HL-60 (cell line): ENCODE measurements around the gene SOWAHC.

ENCODE experiments used
- DNase-seq, 2 experiments: peaks; one replicate each; pipeline ENCODE4 v3.0.0-alpha.2; 2010 to 2020; ENCODE audit warnings: low read depth in 1 of 2, low spot score in 1 of 2
- H3K27ac ChIP-seq: fragments of 250-450 bp; sonication (Bioruptor Pico); replicated peaks from 2 replicates; pipeline ENCODE4 v1.5.1; 2020; ENCODE audit warnings: mild to moderate bottlenecking, moderate library complexity
- H3K27me3 ChIP-seq: fragments of 250-450 bp; sonication (Bioruptor Pico); 2 replicates; pipeline ENCODE4 v1.5.1; 2021; ENCODE audit warnings: mild to moderate bottlenecking, moderate library complexity; ENCODE audit not compliant: insufficient read depth, poor library complexity, severe bottlenecking
- H3K4me3 ChIP-seq: replicated peaks from 2 replicates; pipeline ENCODE4 v1.5.1; 2011; ENCODE audit warnings: mild to moderate bottlenecking, control low read depth, low read length; ENCODE audit not compliant: insufficient read depth
- GABPA ChIP-seq: IDR thresholded peaks from 2 replicates; pipeline ENCODE4 v1.6.1; 2012; ENCODE audit warnings: low read depth
- POLR2AphosphoS5 ChIP-seq: IDR thresholded peaks from 2 replicates; pipeline ENCODE4 v1.6.1; 2012; ENCODE audit warnings: low read depth
- SPI1 ChIP-seq: IDR thresholded peaks from 2 replicates; pipeline ENCODE4 v1.6.1; 2012; ENCODE audit warnings: low read depth, mild to moderate bottlenecking, borderline replicate concordance
- TF ChIP-seq, protein P1 (sequence below): IDR thresholded peaks from one replicate; pipeline ENCODE4 v1.5.1; 2011; ENCODE audit warnings: low read length, control low read depth, inconsistent platforms; ENCODE audit not compliant: insufficient read depth
- TF ChIP-seq, protein P2 (sequence below): IDR thresholded peaks from 2 replicates; pipeline ENCODE4 v1.6.1; 2012; ENCODE audit warnings: low read depth; ENCODE audit not compliant: insufficient replicate concordance

Gene SOWAHC

DNA sequence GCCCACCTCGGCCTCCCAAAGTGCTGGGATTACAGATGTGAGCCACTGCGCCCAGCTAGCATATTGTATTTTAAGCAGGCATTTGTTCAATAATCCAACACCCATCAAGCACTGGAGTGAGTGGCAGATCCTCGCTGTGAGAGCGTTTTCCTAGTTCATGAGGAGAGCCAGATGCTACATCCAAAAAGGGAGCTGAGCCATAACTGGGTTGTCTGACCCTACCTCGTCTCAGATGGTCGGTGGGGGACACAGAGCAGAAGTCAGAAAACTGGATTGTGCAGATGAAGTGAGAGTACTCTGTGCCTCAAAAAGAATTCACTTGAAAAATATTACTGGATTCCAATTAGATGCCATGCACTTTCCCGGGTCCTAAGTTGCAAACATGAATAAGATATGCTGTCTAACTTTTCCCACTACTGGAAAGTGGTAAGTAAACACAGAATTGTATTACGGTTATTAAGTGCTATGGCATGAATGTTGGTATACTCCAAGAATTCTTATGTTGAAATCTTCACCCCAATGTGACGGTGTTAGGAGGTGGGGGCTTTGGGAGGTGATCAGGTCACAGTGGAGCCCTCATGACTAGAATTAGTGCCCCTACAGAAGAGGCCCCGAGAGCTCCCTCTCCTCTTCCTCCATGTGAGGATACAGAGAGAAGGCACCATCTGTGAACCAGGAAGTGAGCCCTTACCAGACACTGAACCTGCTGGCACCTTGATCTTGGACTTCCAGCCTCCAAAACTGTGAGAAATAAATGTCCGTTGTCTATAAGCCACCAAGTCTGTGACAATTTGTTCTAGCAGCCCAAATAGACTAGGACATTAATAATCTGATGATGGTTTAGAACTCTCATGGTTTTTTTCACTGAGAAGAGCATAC, 21.5 kb downstream of the SOWAHC start:
- Histone ChIP-seq H3K27me3 (no peaks in the 10 kb centered on the region), H3K27ac (peak overlapping the region; percentile 23; the same call in 1 of the 2 replicates), H3K4me3 (no peak overlapping the region)
- no peak for DNase-seq
- no peak for TF ChIP-seq POLR2AphosphoS5
- TF ChIP-seq SPI1 = no peak
- TF ChIP-seq GABPA = no peak
- TF ChIP-seq, protein P1, sequence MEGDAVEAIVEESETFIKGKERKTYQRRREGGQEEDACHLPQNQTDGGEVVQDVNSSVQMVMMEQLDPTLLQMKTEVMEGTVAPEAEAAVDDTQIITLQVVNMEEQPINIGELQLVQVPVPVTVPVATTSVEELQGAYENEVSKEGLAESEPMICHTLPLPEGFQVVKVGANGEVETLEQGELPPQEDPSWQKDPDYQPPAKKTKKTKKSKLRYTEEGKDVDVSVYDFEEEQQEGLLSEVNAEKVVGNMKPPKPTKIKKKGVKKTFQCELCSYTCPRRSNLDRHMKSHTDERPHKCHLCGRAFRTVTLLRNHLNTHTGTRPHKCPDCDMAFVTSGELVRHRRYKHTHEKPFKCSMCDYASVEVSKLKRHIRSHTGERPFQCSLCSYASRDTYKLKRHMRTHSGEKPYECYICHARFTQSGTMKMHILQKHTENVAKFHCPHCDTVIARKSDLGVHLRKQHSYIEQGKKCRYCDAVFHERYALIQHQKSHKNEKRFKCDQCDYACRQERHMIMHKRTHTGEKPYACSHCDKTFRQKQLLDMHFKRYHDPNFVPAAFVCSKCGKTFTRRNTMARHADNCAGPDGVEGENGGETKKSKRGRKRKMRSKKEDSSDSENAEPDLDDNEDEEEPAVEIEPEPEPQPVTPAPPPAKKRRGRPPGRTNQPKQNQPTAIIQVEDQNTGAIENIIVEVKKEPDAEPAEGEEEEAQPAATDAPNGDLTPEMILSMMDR = no peak
- TF ChIP-seq, protein P2, sequence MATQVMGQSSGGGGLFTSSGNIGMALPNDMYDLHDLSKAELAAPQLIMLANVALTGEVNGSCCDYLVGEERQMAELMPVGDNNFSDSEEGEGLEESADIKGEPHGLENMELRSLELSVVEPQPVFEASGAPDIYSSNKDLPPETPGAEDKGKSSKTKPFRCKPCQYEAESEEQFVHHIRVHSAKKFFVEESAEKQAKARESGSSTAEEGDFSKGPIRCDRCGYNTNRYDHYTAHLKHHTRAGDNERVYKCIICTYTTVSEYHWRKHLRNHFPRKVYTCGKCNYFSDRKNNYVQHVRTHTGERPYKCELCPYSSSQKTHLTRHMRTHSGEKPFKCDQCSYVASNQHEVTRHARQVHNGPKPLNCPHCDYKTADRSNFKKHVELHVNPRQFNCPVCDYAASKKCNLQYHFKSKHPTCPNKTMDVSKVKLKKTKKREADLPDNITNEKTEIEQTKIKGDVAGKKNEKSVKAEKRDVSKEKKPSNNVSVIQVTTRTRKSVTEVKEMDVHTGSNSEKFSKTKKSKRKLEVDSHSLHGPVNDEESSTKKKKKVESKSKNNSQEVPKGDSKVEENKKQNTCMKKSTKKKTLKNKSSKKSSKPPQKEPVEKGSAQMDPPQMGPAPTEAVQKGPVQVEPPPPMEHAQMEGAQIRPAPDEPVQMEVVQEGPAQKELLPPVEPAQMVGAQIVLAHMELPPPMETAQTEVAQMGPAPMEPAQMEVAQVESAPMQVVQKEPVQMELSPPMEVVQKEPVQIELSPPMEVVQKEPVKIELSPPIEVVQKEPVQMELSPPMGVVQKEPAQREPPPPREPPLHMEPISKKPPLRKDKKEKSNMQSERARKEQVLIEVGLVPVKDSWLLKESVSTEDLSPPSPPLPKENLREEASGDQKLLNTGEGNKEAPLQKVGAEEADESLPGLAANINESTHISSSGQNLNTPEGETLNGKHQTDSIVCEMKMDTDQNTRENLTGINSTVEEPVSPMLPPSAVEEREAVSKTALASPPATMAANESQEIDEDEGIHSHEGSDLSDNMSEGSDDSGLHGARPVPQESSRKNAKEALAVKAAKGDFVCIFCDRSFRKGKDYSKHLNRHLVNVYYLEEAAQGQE = no peak

DNA sequence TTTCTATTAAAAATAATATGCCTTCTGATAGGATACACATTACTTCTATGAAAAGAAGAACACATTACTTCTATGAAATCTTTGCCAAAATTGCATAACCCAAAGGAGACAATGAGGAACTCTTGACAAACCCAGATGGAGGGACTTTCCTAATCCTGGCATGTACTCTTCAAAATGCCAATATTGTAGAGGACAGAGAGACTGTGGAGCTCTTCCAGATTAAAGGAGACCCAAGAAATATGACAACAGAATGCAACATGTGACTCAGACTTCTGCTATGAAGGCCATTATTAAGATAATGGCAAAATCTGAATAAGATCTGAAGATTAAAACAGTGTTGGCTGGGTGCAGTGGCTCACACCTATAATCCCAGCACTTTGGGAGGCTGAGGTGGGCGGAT, 22.2 kb downstream of the SOWAHC start:
- Histone ChIP-seq H3K27ac (peak overlapping the region; percentile 23; the same call in 1 of the 2 replicates), H3K27me3 (no peaks in the 10 kb centered on the region), H3K4me3 (no peak overlapping the region)
- DNase-seq = peak; percentile 28 to 54
- TF ChIP-seq, protein P2 = no peak
- no peak for TF ChIP-seq GABPA
- TF ChIP-seq, protein P1 = no peak
- TF ChIP-seq SPI1 = peak; percentile 47; the same call in 1 of the 2 replicates
- no peak for TF ChIP-seq POLR2AphosphoS5

DNA sequence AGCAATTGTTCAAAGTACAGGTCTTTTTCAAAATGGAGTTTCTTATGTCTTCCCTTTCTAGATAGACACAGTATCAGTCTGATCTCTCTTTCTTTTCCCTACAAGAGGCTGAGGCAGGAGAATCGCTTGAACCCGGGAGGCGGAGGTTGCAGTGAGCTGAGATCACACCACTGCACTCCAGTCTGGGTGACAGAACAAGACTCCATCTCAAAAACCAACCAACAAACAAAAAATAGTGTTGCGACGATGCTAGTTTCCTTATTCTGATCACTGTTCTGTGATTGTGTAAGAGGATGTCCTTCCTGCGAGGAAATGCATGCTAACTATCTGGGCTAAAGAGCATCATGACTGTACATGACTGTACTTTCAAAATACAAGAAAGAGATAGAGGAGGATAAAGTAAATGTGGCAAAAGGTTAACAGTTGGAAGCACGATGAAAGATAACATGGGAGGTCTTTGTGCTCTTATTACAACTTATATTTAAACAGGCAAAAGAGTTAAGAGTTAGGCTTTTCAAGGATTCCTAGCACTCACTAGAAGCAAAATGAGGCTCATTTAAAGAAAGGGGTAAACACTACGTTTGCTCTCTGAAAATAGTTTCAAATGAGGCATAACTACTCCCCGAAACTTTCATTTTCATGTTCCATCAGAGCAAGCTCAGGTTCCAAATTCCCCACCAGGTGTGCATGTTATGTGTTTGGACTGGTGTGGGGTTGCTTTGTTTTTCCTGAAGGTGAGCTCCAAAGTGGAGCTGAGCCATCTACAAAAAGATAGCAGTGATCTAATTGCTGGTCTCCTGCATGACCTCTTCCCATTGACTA, 23.8 kb downstream of the SOWAHC start:
- H3K27me3 ChIP-seq = no peaks in the 10 kb centered on the region
- DNase-seq = peak; percentile 10 to 22
- no peak overlapping the region for H3K4me3 ChIP-seq
- TF ChIP-seq, protein P1 = no peak
- TF ChIP-seq SPI1 (no peak), POLR2AphosphoS5 (no peak), GABPA (no peak)
- TF ChIP-seq, protein P2 = no peak
- no peak overlapping the region for H3K27ac ChIP-seq
